EH (cell line): ENCODE results near the gene MLC1.

Experiments used
- DNase-seq: peaks from one replicate; pipeline ENCODE4 v3.0.0-alpha.2; 2015; ENCODE audit warnings: low read depth

MLC1 gene

GRCh38 chr22:50035131-50035881 is 49.9 kb downstream of the MLC1 start:
- no peak for DNase-seq

GRCh38 chr22:50034126-50035081 is 50.8 kb downstream of the MLC1 start:
- DNase-seq: no peak

- DNase-seq: no peak
These were observed 52.2 kb downstream of the MLC1 start for GRCh38 chr22:50032941-50033601.

GRCh38 chr22:50032109-50032871 is 52.9 kb downstream of the MLC1 start:
- no peak for DNase-seq

- DNase-seq: no peak
These were observed 53.8 kb downstream of the MLC1 start for GRCh38 chr22:50031189-50032091.

- DNase-seq: peak; percentile 59
These were observed 54.7 kb downstream of the MLC1 start for GRCh38 chr22:50030297-50031188.

GRCh38 chr22:50027639-50028537 is 57.3 kb downstream of the MLC1 start:
- peak; percentile 58 for DNase-seq

GRCh38 chr22:50025993-50026392 is 59.2 kb downstream of the MLC1 start:
- no peak for DNase-seq

GRCh38 chr22:50022171-50022819 is 62.9 kb downstream of the MLC1 start:
- no peak for DNase-seq

- DNase-seq: no peak
These were observed 64.6 kb downstream of the MLC1 start for GRCh38 chr22:50020606-50021005.

- DNase-seq: no peak
These were observed 65.9 kb downstream of the MLC1 start for GRCh38 chr22:50019316-50019715.

GRCh38 chr22:50018608-50019285 is 66.5 kb downstream of the MLC1 start:
- DNase-seq: no peak

GRCh38 chr22:50017701-50018224 is 67.5 kb downstream of the MLC1 start:
- DNase-seq: no peak

GRCh38 chr22:50016988-50017700 is 68.1 kb downstream of the MLC1 start:
- no peak for DNase-seq

- no peak for DNase-seq
These were observed 68.8 kb downstream of the MLC1 start for GRCh38 chr22:50016308-50016987.
